ENCODE results near the gene TF. TPM values are rescaled to one million over a fixed set of nuclear protein-coding genes. Genes with fewer than 3 reads are reported as not detected.

TF gene
- total and polyA plus RNA-seq, 2 experiments from 2014 or later: 0.05 TPM; not detected in 1

GRCh38 chr3:133835961-133836360, 89.8 kb downstream of the TF start:
- WGBS, 2 experiments (ENCODE audit: low coverage in 1 of 2, low lambda C conversion rate in 2 of 2, missing lambda C conversion rate in 2 of 2): 71 to 75% methylated on average over 4 of the region's 4 CpGs
- H4K20me1 ChIP-seq (ENCODE audit: insufficient read depth): no peaks in the 10 kb centered on the region
- H3K36me3 ChIP-seq (ENCODE audit: low read depth): no peaks in the 10 kb centered on the region
- no peak for TF ChIP-seq EZH2phosphoT487 (IDR thresholded peaks at IDR 0.05; ENCODE audit: insufficient read depth, low read depth)
- TF ChIP-seq EZH2 (IDR thresholded peaks at IDR 0.05; ENCODE audit: insufficient read depth, poor library complexity, severe bottlenecking): no peak
- no peak overlapping the region for H3K27ac ChIP-seq
- no peak overlapping the region for H3K4me2 ChIP-seq (ENCODE audit: unreplicated experiment)
- no peaks in the 10 kb centered on the region for H3K4me1 ChIP-seq (ENCODE audit: insufficient read depth)
- H3K4me3 ChIP-seq: no peak overlapping the region
- in situ Hi-C loops (cut with MboI): no loop called here
- H3K9ac ChIP-seq: no peak overlapping the region
- no peak for DNase-seq
- no peaks in the 10 kb centered on the region for H3K79me2 ChIP-seq (ENCODE audit: insufficient read depth)
- no peak overlapping the region for H2AFZ ChIP-seq
- no peaks in the 10 kb centered on the region for H3F3A ChIP-seq (ENCODE audit: insufficient read depth)
- no peaks in the 10 kb centered on the region for H3K9me2 ChIP-seq (ENCODE audit: insufficient read depth)
- no peaks in the 10 kb centered on the region for H3K9me3 ChIP-seq (ENCODE audit: low read depth)
- H3K27me3 ChIP-seq (replicated peaks; ENCODE audit: insufficient read depth): no peaks in the 10 kb centered on the region

GRCh38 chr3:133836497-133837158, 90.4 kb downstream of the TF start:
- Histone ChIP-seq H4K20me1 (ENCODE audit: insufficient read depth) (no peaks in the 10 kb centered on the region), H3K9ac (no peak overlapping the region), H3K27me3 (replicated peaks; ENCODE audit: insufficient read depth) (no peaks in the 10 kb centered on the region), H3K79me2 (ENCODE audit: insufficient read depth) (no peaks in the 10 kb centered on the region), H2AFZ (no peak overlapping the region), H3K9me3 (ENCODE audit: low read depth) (no peaks in the 10 kb centered on the region), H3K27ac (no peak overlapping the region), H3F3A (ENCODE audit: insufficient read depth) (no peaks in the 10 kb centered on the region), H3K9me2 (ENCODE audit: insufficient read depth) (no peaks in the 10 kb centered on the region), H3K36me3 (ENCODE audit: low read depth) (no peaks in the 10 kb centered on the region), H3K4me1 (ENCODE audit: insufficient read depth) (no peaks in the 10 kb centered on the region), H3K4me3 (no peak overlapping the region), H3K4me2 (ENCODE audit: unreplicated experiment) (no peak overlapping the region)
- no peak for TF ChIP-seq EZH2 (IDR thresholded peaks at IDR 0.05; ENCODE audit: insufficient read depth, poor library complexity, severe bottlenecking)
- no peak for TF ChIP-seq EZH2phosphoT487 (IDR thresholded peaks at IDR 0.05; ENCODE audit: insufficient read depth, low read depth)
- DNase-seq: no peak
- in situ Hi-C loops (cut with MboI): no loop called here
- 78 to 79% methylated on average over 6 of the region's 6 CpGs for WGBS, 2 experiments (ENCODE audit: low coverage in 1 of 2, low lambda C conversion rate in 2 of 2, missing lambda C conversion rate in 2 of 2)

DNA sequence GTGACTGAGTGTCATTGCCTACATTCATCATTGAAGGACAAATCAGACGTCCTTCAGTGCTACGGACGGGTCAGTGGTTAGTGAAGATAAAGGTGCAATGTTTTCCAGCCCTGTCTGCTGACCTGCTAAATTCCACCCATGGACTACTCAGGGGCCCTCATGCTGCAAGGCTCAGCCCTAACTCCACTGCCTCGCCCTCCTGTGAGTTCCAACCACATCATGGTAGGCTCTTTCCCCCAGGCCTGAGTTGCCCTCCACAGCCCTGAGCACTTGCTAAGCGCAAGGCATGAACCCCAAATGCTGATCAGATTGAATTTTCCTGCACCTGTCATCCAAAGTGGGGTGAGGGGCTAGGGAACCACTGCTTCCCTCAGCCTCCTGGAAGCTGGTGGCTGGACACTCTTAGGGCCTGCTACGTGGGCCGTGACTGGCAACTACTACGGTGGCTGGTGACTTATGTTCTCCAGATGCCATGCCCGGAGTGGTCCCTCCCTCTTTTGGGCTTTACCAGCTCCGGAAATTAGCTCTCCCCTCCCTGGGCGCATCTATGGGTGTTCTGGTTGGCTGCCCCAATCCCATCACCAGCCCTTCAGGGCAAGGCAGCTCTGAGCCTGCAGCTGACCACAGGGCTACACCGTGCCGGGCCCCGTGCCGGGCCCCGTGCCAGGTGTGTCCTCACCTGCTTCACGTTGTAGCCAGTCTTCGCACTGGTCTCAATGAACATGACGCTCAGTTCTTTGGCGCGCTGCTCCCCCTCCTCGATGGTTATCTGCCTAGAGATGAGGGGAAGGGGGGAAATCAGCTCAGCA, 91.5 kb downstream of the TF start:
- Histone ChIP-seq H3K27me3 (replicated peaks; ENCODE audit: insufficient read depth) (no peaks in the 10 kb centered on the region), H2AFZ (no peak overlapping the region), H3K9ac (no peak overlapping the region), H4K20me1 (ENCODE audit: insufficient read depth) (no peaks in the 10 kb centered on the region), H3K79me2 (ENCODE audit: insufficient read depth) (no peaks in the 10 kb centered on the region), H3K9me2 (ENCODE audit: insufficient read depth) (no peaks in the 10 kb centered on the region), H3F3A (ENCODE audit: insufficient read depth) (no peaks in the 10 kb centered on the region), H3K4me1 (ENCODE audit: insufficient read depth) (no peaks in the 10 kb centered on the region), H3K4me3 (no peak overlapping the region), H3K9me3 (ENCODE audit: low read depth) (no peaks in the 10 kb centered on the region), H3K4me2 (ENCODE audit: unreplicated experiment) (no peak overlapping the region), H3K36me3 (ENCODE audit: low read depth) (no peaks in the 10 kb centered on the region), H3K27ac (no peak overlapping the region)
- WGBS, 2 experiments (ENCODE audit: low coverage in 1 of 2, low lambda C conversion rate in 2 of 2, missing lambda C conversion rate in 2 of 2): 75 to 79% methylated on average over 20 to 22 of the region's 22 CpGs
- in situ Hi-C loops (cut with MboI): no loop called here
- no peak for DNase-seq
- no peak for TF ChIP-seq EZH2 (IDR thresholded peaks at IDR 0.05; ENCODE audit: insufficient read depth, poor library complexity, severe bottlenecking)
- no peak for TF ChIP-seq EZH2phosphoT487 (IDR thresholded peaks at IDR 0.05; ENCODE audit: insufficient read depth, low read depth)

- no peak for DNase-seq
- H3K4me1 ChIP-seq (ENCODE audit: insufficient read depth): no peaks in the 10 kb centered on the region
These were observed 92.2 kb downstream of the TF start for GRCh38 chr3:133838296-133838789.

More at GRCh38 chr3:133838296-133838789, 92.2 kb downstream of the TF start:
- Histone ChIP-seq H3K79me2 (ENCODE audit: insufficient read depth) (no peaks in the 10 kb centered on the region), H3K27ac (no peak overlapping the region), H3K36me3 (ENCODE audit: low read depth) (no peaks in the 10 kb centered on the region), H2AFZ (no peak overlapping the region), H3K27me3 (replicated peaks; ENCODE audit: insufficient read depth) (no peaks in the 10 kb centered on the region), H3K9me2 (ENCODE audit: insufficient read depth) (no peaks in the 10 kb centered on the region), H3K9ac (no peak overlapping the region), H3K4me2 (ENCODE audit: unreplicated experiment) (no peak overlapping the region), H3F3A (ENCODE audit: insufficient read depth) (no peaks in the 10 kb centered on the region), H3K4me3 (no peak overlapping the region), H3K9me3 (ENCODE audit: low read depth) (no peaks in the 10 kb centered on the region), H4K20me1 (ENCODE audit: insufficient read depth) (no peaks in the 10 kb centered on the region)
- TF ChIP-seq EZH2phosphoT487 (IDR thresholded peaks at IDR 0.05; ENCODE audit: insufficient read depth, low read depth) (no peak), EZH2 (IDR thresholded peaks at IDR 0.05; ENCODE audit: insufficient read depth, poor library complexity, severe bottlenecking) (no peak)
- in situ Hi-C loops (cut with MboI): no loop called here
- WGBS, 2 experiments (ENCODE audit: low coverage in 1 of 2, low lambda C conversion rate in 2 of 2, missing lambda C conversion rate in 2 of 2): 74 to 75% methylated on average over 4 of the region's 4 CpGs

Measured in GM23248 (cell line).